Nephron progenitor cell (in vitro differentiated cells): ENCODE data around the gene GPR31.
A peak's percentile ranks its signal among the peaks of the same experiment; 100 is the strongest.

ENCODE experiments used
- DNase-seq: peaks from one replicate; pipeline ENCODE4 v3.0.0; 2021
- H3K27ac Mint-ChIP-seq: 2 replicates; pipeline ENCODE4 v1.8.0; 2021; ENCODE audit warnings: mild to moderate bottlenecking, moderate library complexity, mixed read lengths
- H3K27me3 Mint-ChIP-seq: 2 replicates; pipeline ENCODE4 v1.8.0; 2021; ENCODE audit warnings: mild to moderate bottlenecking, low read depth, mixed read lengths; ENCODE audit not compliant: poor library complexity
- H3K36me3 Mint-ChIP-seq: 2 replicates; pipeline ENCODE4 v1.8.0; 2021; ENCODE audit warnings: low read depth, mixed read lengths
- H3K4me1 Mint-ChIP-seq: 2 replicates; pipeline ENCODE4 v1.8.0; 2021; ENCODE audit warnings: mixed read lengths
- H3K4me3 Mint-ChIP-seq: 2 replicates; pipeline ENCODE4 v1.8.0; 2021; ENCODE audit warnings: mild to moderate bottlenecking, moderate library complexity, mixed read lengths
- H3K9me3 Mint-ChIP-seq: 2 replicates; pipeline ENCODE4 v1.8.0; 2021; ENCODE audit warnings: mild to moderate bottlenecking, moderate library complexity, mixed read lengths
- TF ChIP-seq, protein P1 (sequence below): fragments of 200-600 bp; sonication (generic); IDR thresholded peaks from 2 replicates; pipeline ENCODE4 v1.5.0; 2021; ENCODE audit warnings: antibody characterized with exemption

GPR31 gene

DNA sequence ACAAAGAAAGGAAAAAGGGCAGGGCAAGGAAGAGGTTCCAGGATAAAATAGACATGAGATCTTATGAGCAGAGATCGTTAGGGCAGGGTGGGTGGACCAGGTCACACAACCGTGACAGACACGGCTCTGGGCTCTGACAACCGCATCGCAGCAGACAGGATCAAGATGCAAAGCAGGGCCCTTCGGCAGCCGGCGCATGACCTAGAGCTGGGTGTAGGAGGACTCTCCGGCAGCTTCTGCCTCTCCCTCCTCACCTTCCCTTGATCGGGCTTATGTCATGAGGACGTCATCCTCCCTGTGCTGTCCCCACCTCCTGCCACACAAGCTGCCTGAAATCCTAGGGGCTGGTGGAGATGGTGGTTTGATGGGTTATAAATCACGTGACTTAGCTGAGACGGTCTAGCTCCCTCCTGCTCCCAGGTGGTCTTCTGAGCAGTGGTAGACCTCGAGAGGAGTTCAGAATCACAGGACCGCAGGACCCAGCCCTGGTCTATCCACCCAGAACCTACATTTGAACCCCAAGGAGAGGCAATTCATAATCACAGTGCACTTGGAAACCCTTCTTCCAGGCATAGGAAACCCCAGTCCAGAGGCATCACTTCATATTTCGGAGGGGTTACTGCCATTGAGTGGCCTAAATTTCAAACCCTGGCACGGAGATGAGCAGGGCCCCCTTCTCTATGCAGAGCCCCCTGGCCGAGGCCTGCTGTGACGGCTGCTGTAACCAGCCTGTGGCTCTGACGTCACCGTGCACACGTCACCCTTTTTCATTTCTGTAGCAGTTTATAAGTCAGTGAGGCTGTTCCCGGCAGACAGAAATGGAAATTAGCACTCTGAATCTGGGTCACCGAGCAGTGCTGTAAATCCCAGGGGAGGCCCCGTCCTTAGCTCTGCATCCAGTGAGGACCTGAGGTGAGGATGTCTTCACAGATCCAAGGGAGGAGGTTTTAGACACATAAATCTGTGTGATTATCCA, 43.6 kb downstream of the GPR31 start:
- TF ChIP-seq, protein P1, sequence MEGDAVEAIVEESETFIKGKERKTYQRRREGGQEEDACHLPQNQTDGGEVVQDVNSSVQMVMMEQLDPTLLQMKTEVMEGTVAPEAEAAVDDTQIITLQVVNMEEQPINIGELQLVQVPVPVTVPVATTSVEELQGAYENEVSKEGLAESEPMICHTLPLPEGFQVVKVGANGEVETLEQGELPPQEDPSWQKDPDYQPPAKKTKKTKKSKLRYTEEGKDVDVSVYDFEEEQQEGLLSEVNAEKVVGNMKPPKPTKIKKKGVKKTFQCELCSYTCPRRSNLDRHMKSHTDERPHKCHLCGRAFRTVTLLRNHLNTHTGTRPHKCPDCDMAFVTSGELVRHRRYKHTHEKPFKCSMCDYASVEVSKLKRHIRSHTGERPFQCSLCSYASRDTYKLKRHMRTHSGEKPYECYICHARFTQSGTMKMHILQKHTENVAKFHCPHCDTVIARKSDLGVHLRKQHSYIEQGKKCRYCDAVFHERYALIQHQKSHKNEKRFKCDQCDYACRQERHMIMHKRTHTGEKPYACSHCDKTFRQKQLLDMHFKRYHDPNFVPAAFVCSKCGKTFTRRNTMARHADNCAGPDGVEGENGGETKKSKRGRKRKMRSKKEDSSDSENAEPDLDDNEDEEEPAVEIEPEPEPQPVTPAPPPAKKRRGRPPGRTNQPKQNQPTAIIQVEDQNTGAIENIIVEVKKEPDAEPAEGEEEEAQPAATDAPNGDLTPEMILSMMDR, result no peak
- Mint-ChIP-seq H3K36me3 (peaks cover 14% of the 10 kb centered on the region), H3K4me3 (no peak overlapping the region)

DNA sequence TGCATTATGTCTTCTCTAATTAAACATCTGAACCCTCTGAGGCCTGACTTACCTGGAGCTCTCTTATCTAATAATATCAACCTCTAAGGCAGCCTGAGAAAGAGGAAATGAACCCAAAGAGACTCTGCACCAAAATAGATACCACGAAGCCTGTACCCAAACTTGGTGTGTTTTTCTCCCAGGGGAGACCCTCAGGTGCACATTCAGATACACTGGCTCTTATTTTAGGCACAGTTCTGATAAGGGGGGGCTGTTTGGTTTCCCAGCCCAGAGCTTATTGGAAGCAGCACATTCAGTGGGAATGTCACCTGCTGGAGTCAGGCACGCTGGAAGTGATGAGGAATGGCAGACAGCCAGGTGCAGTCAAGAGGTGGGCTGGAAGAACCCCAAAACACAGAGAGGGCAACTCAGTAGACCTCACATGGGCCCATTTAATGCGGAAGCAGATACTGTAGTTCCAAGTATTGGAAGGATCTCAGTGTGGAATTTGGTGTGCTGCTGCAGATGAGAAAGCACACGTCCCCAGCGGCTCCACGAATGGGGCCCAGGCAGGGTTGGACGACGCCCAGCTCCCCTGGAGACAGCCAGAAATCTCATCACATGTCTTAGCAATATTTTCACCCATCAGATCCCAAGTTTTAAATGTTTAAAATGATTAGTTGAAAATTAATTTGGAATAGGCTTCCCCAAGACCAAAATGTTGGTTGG, 44.6 kb downstream of the GPR31 start:
- Mint-ChIP-seq H3K27ac (no peak overlapping the region), H3K4me1 (peaks cover 76% of the 10 kb centered on the region), H3K9me3 (peaks cover 8% of the 10 kb centered on the region), H3K4me3 (no peak overlapping the region), H3K27me3 (peaks cover 25% of the 10 kb centered on the region), H3K36me3 (peaks cover 8% of the 10 kb centered on the region)
- TF ChIP-seq, protein P1, result no peak
- DNase-seq, result no peak

More for the DNA sequence above, 43.6 kb downstream of the GPR31 start:
- Mint-ChIP-seq H3K27me3 (peaks cover 22% of the 10 kb centered on the region), H3K4me1 (peaks cover 75% of the 10 kb centered on the region), H3K27ac (no peak overlapping the region), H3K9me3 (peaks cover 13% of the 10 kb centered on the region)
- DNase-seq, result peak; percentile 41

DNA sequence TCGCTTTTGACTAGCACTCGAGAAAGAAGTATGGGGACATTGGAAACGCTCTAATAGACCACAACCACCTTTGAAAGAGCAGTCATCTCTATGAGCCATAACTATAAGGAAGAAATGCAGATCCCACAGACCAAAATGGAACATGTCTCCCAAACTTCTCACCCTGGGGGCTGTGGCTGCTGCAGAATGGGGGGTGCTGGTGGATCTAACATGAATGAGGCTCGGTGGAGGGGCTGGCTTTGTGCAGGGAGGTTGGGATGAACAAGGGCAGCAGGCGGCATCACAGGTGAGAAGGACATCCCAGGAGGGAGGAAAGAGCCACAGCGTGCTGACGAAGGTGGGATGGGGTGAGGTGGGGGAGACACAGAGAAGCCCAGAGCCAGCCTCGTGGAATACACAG, 45.4 kb downstream of the GPR31 start:
- Mint-ChIP-seq H3K9me3 (peaks cover 5% of the 10 kb centered on the region), H3K27me3 (peaks cover 25% of the 10 kb centered on the region), H3K4me1 (peaks cover 73% of the 10 kb centered on the region), H3K4me3 (no peak overlapping the region), H3K27ac (no peak overlapping the region), H3K36me3 (no peaks in the 10 kb centered on the region)
- TF ChIP-seq, protein P1, result no peak
- DNase-seq, result no peak

DNA sequence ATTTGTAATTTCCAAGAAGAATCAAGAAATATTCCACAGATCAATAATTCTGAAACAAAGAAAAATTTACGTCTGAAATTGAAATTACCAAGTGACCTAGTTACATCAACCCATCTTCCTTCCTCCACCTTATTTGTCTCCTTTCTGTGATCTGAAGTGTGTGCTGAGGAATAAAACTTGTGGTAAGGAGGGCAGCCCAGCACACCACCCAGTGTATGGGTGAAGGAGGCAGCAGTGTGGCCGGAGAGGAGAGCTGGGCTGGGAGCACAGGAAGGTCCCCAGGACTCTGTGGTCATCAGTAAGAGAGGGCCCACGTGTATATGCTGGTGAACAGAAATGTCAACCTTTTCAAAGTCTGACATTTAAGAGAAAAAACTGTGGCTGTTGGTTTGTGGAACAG, 46.2 kb downstream of the GPR31 start:
- H3K4me1 Mint-ChIP-seq, result peaks cover 77% of the 10 kb centered on the region
- H3K4me3 Mint-ChIP-seq, result no peak overlapping the region
- no peaks in the 10 kb centered on the region for H3K36me3 Mint-ChIP-seq
- H3K9me3 Mint-ChIP-seq, result peaks cover 11% of the 10 kb centered on the region
- peaks cover 25% of the 10 kb centered on the region for H3K27me3 Mint-ChIP-seq
- H3K27ac Mint-ChIP-seq, result no peak overlapping the region
- TF ChIP-seq, protein P1, result no peak
- DNase-seq, result no peak

DNA sequence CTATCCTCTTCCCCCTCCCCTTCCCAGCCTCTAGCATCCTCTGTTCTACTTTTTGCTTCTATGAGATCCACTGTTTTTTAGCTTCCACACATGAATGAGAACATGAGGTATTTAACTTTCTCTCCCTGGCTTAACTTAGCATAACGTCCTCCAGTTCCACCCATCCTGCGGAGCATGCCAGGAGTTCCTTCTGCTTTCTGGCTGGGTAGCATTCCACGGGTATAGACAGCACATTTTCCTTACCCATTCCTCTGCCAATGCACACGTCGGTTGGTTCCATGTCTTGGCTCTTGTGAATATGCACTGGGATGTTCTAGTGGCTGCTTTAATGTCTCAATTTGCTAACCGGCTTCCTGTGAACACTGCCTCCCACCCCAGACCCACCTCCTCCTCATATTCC, 48.1 kb downstream of the GPR31 start:
- TF ChIP-seq, protein P1, result no peak
- peak overlapping the region; percentile 6 for H3K27ac Mint-ChIP-seq
- peaks cover 22% of the 10 kb centered on the region for H3K27me3 Mint-ChIP-seq
- H3K4me1 Mint-ChIP-seq, result peaks cover 65% of the 10 kb centered on the region
- H3K9me3 Mint-ChIP-seq, result peaks cover 13% of the 10 kb centered on the region
- H3K36me3 Mint-ChIP-seq, result no peaks in the 10 kb centered on the region
- no peak overlapping the region for H3K4me3 Mint-ChIP-seq
- no peak for DNase-seq
